NB4 (cell line): ENCODE data around the gene SERPINH1.

Source experiments
- MYC ChIP-seq: IDR thresholded peaks from 2 replicates; pipeline ENCODE4 v1.6.1; 2011; ENCODE audit warnings: low read depth, low read length
- TF ChIP-seq, protein P1 (sequence below): IDR thresholded peaks from 2 replicates; pipeline ENCODE4 v1.6.1; 2011; ENCODE audit warnings: low read depth, low read length
- TF ChIP-seq, protein P2 (sequence below): IDR thresholded peaks from one replicate; pipeline ENCODE4 v1.5.1; 2012; ENCODE audit warnings: low read depth, low read length

DNA sequence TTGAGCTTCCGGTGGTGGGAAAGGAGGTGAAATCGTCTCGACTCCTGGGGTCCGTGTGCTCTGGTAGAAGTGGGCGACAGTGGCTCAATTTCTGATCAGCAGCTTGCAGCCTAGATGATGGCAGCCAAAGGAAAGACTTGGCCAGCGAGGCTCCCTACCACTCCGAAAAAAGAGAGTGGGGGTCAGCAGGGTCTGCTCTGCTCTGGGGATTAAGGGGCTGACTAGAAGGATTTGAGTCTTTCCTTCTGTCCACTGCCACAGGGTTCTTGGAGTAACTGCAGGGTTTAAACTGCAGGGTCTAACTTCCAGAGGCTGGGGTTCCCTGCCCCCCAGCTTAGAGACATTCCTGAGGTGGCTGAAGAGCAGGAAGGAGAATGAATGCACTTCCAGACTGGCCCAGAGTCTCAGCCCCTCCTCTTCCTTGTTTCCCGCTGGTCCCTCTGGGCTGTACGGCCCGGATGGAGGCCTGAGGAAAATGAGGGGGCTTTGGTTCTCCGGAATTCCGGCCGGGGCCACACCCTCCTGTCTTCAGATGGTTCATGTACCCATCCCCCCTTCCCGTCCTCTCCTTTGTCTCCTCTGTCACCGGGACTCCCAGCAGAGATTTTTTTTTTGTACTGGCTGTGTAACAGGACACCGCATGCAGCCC lies 907 bp downstream of the SERPINH1 start:
- TF ChIP-seq, protein P1, sequence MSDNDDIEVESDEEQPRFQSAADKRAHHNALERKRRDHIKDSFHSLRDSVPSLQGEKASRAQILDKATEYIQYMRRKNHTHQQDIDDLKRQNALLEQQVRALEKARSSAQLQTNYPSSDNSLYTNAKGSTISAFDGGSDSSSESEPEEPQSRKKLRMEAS: no peak
- TF ChIP-seq, protein P2, sequence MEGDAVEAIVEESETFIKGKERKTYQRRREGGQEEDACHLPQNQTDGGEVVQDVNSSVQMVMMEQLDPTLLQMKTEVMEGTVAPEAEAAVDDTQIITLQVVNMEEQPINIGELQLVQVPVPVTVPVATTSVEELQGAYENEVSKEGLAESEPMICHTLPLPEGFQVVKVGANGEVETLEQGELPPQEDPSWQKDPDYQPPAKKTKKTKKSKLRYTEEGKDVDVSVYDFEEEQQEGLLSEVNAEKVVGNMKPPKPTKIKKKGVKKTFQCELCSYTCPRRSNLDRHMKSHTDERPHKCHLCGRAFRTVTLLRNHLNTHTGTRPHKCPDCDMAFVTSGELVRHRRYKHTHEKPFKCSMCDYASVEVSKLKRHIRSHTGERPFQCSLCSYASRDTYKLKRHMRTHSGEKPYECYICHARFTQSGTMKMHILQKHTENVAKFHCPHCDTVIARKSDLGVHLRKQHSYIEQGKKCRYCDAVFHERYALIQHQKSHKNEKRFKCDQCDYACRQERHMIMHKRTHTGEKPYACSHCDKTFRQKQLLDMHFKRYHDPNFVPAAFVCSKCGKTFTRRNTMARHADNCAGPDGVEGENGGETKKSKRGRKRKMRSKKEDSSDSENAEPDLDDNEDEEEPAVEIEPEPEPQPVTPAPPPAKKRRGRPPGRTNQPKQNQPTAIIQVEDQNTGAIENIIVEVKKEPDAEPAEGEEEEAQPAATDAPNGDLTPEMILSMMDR: no peak
- TF ChIP-seq MYC: no peak
